Motor neuron (in vitro differentiated cells): ENCODE results near the gene ZFAND3. TPM values are rescaled to one million over a fixed set of nuclear protein-coding genes. Genes with fewer than 3 reads are reported as not detected.

ENCODE experiments used
- ATAC-seq, 8 experiments: fragments of 200-7000 bp; cut with Tn5 transposase; replicated peaks in 6 of 8; 2 replicates each; pipeline ENCODE4 v1.8.0; 2021; ENCODE audit warnings: mild to moderate bottlenecking in 8 of 8, moderate library complexity in 8 of 8
- H3K27ac ChIP-seq, 2 donors: fragments of 250-450 bp; sonication (Bioruptor Pico); 2 replicates each; pipeline ENCODE4 v1.9.0; 2021; ENCODE audit warnings: antibody characterized with exemption in 2 of 2, mild to moderate bottlenecking in 2 of 2, moderate library complexity in 1 of 2
- H3K4me1 ChIP-seq, 2 donors: fragments of 250-450 bp; sonication (Bioruptor Pico); replicated peaks in 1 of 2; 2 replicates each; pipeline ENCODE4 v1.6.1; 2021; ENCODE audit warnings: antibody characterized with exemption in 2 of 2, mild to moderate bottlenecking in 2 of 2, moderate library complexity in 1 of 2
- H3K4me3 ChIP-seq, 5 donors: fragments of 250-450 bp; sonication (Bioruptor Pico); 2 replicates each; pipeline ENCODE4 v1.9.0; 2021; ENCODE audit warnings: antibody characterized with exemption in 5 of 5, mild to moderate bottlenecking in 5 of 5, moderate library complexity in 4 of 5
- WGBS, 10 experiments: fragments of 450-650 bp; shearing (Covaris generic); methylation state at CpG; one replicate each; pipeline ENCODE4 v1.0.0; 2022; 5-methylcytosine and 5-hydroxymethylcytosine counted together
- in situ Hi-C, 9 experiments: fragments of 400-800 bp; cut with MboI; loops; one replicate each; pipeline ENCODE4 v1.15.0; 2021; ENCODE audit warnings: low sequenced_read_pairs in 9 of 9, low pct_unique_long_range_greater_than_20kb in 2 of 9; ENCODE audit not compliant: unreplicated experiment in 9 of 9
- total RNA-seq, 8 experiments: library from RNA; unstranded; fragments of 300-600 nt; gene quantifications; 2 replicates each; pipeline versions ENCODE4 v1.2.3 to v1.2.4, GENCODE V29; 2022

ZFAND3 gene
- total RNA-seq, 8 experiments from 2014 or later: 21.2 to 54.1 (median 39.2) TPM

GRCh38 chr6:37926661-37927060 lies 107.1 kb downstream of the ZFAND3 start:
- ATAC-seq: no peak
- H3K4me1 ChIP-seq: peaks cover 3 to 4% of the 10 kb centered on the region in 2 donors
- in situ Hi-C loops: no loop called here
- H3K4me3 ChIP-seq: no peak overlapping the region
- WGBS, 10 experiments: 68 to 91% (median 75%) methylated on average over 2 to 4 of the region's 4 CpGs; no CpG with 5 or more reads in 1 of the 10 experiments
- H3K27ac ChIP-seq: no peak overlapping the region

- Histone ChIP-seq H3K4me1 (peaks cover 3 to 4% of the 10 kb centered on the region in 2 donors), H3K4me3 (no peak overlapping the region), H3K27ac (no peak overlapping the region)
- in situ Hi-C loops: no loop called here
- 84 to 100% (median 98%) methylated on average over 1 to 4 of the region's 4 CpGs for WGBS, 10 experiments
- ATAC-seq: no peak
These were observed 108.7 kb downstream of the ZFAND3 start for GRCh38 chr6:37928217-37928616.

- Histone ChIP-seq H3K4me1 (peaks cover 3 to 4% of the 10 kb centered on the region in 2 donors), H3K27ac (no peak overlapping the region), H3K4me3 (no peak overlapping the region)
- ATAC-seq: no peak
- WGBS, 10 experiments: 79 to 100% (median 95%) methylated on average over 1 to 4 of the region's 4 CpGs
- in situ Hi-C loops: no loop called here
These were observed 110.9 kb downstream of the ZFAND3 start for GRCh38 chr6:37930288-37930971.

GRCh38 chr6:37931066-37931465 lies 111.5 kb downstream of the ZFAND3 start:
- peaks cover 3 to 4% of the 10 kb centered on the region in 2 donors for H3K4me1 ChIP-seq
- H3K4me3 ChIP-seq: no peak overlapping the region
- in situ Hi-C loops: no loop called here
- WGBS, 10 experiments: 90 to 100% (median 100%) methylated on average over 1 of the region's 1 CpG; no CpG with 5 or more reads in 4 of the 10 experiments
- no peak overlapping the region for H3K27ac ChIP-seq
- no peak for ATAC-seq

- no peak overlapping the region for H3K4me3 ChIP-seq
- ATAC-seq: no peak
- no peaks in the 10 kb centered on the region for H3K4me1 ChIP-seq
- no peak overlapping the region for H3K27ac ChIP-seq
- WGBS, 10 experiments: 75 to 100% (median 96%) methylated on average over 1 to 4 of the region's 5 CpGs; no CpG with 5 or more reads in 2 of the 10 experiments
- in situ Hi-C loops: no loop called here
These were observed 114.7 kb downstream of the ZFAND3 start for GRCh38 chr6:37934276-37934675.

GRCh38 chr6:37936150-37936549 lies 116.6 kb downstream of the ZFAND3 start:
- 15 to 100% (median 98%) methylated on average over 1 to 2 of the region's 2 CpGs; no CpG with 5 or more reads in 2 of the 10 experiments for WGBS, 10 experiments
- no peak overlapping the region for H3K27ac ChIP-seq
- no peak for ATAC-seq
- no peak overlapping the region for H3K4me3 ChIP-seq
- no peaks in the 10 kb centered on the region for H3K4me1 ChIP-seq
- in situ Hi-C loops: no loop called here

GRCh38 chr6:37936906-37937305 lies 117.4 kb downstream of the ZFAND3 start:
- in situ Hi-C loops: no loop called here
- no peak for ATAC-seq
- Histone ChIP-seq H3K4me3 (no peak overlapping the region), H3K4me1 (peaks cover 0 to 7% of the 10 kb centered on the region in 2 donors), H3K27ac (no peak overlapping the region)

- Histone ChIP-seq H3K27ac (no peak overlapping the region), H3K4me3 (no peak overlapping the region), H3K4me1 (peaks cover 5 to 11% of the 10 kb centered on the region in 2 donors)
- no peak for ATAC-seq
- in situ Hi-C loops: no loop called here
These were observed 119.4 kb downstream of the ZFAND3 start for GRCh38 chr6:37938909-37939308.

GRCh38 chr6:37940074-37940847 lies 120.7 kb downstream of the ZFAND3 start:
- Histone ChIP-seq H3K4me3 (no peak overlapping the region), H3K27ac (no peak overlapping the region), H3K4me1 (peaks cover 5 to 11% of the 10 kb centered on the region in 2 donors)
- ATAC-seq: peak in 4 of 8 experiments; percentile 43 to 85 (median 64)
- 75 to 100% (median 96%) methylated on average over 1 to 3 of the region's 3 CpGs for WGBS, 10 experiments
- in situ Hi-C loops: no loop called here

- in situ Hi-C loops: no loop called here
- WGBS, 10 experiments: 61 to 100% (median 83%) methylated on average over 2 of the region's 2 CpGs; no CpG with 5 or more reads in 2 of the 10 experiments
- H3K27ac ChIP-seq: no peak overlapping the region
- no peak overlapping the region for H3K4me3 ChIP-seq
- peaks cover 5 to 15% of the 10 kb centered on the region in 2 donors for H3K4me1 ChIP-seq
- ATAC-seq: no peak
These were observed 122.3 kb downstream of the ZFAND3 start for GRCh38 chr6:37941871-37942270.

GRCh38 chr6:37942606-37943376 lies 123.3 kb downstream of the ZFAND3 start:
- no peak for ATAC-seq
- in situ Hi-C loops: no loop called here

GRCh38 chr6:37943436-37944058 lies 124.0 kb downstream of the ZFAND3 start:
- in situ Hi-C loops: no loop called here
- no peak overlapping the region for H3K27ac ChIP-seq
- H3K4me3 ChIP-seq: no peak overlapping the region
- H3K4me1 ChIP-seq: peaks cover 5 to 15% of the 10 kb centered on the region in 2 donors
- 100% methylated on average over 1 of the region's 1 CpG; no CpG with 5 or more reads in 3 of the 10 experiments for WGBS, 10 experiments
- ATAC-seq: no peak

More at GRCh38 chr6:37942606-37943376, 123.3 kb downstream of the ZFAND3 start:
- WGBS, 10 experiments: 59 to 87% (median 80%) methylated on average over 2 to 3 of the region's 3 CpGs
- H3K27ac ChIP-seq: no peak overlapping the region
- H3K4me1 ChIP-seq: peaks cover 5 to 15% of the 10 kb centered on the region in 2 donors
- H3K4me3 ChIP-seq: no peak overlapping the region

GRCh38 chr6:37946057-37946456 lies 126.5 kb downstream of the ZFAND3 start:
- ATAC-seq: peak in 5 of 8 experiments; percentile 19 to 95 (median 52)
- Histone ChIP-seq H3K27ac (no peak overlapping the region), H3K4me1 (peaks cover 5 to 15% of the 10 kb centered on the region in 2 donors), H3K4me3 (no peak overlapping the region)
- WGBS, 10 experiments: 17 to 100% (median 87%) methylated on average over 1 to 2 of the region's 2 CpGs
- in situ Hi-C loops: no loop called here
